Measurements from ENCODE around the gene NTM.

NTM gene

GRCh38 chr11:131598305-131598704, 227.9 kb downstream of the NTM start:
- TF ChIP-seq EZH2 (IDR thresholded peaks at IDR 0.05; ENCODE audit: borderline replicate concordance, low read length): no peak
- TF ChIP-seq CTCF (IDR thresholded peaks at IDR 0.05; ENCODE audit: low read length): no peak

GRCh38 chr11:131599285-131599684, 228.9 kb downstream of the NTM start:
- no peaks in the 10 kb centered on the region for H3F3A ChIP-seq (ENCODE audit: insufficient read depth, low read length)
- H3K4me2 ChIP-seq (ENCODE audit: low read length): no peak overlapping the region
- no peak overlapping the region for H3K9ac ChIP-seq (ENCODE audit: low read length)
- no peaks in the 10 kb centered on the region for H3K4me1 ChIP-seq (ENCODE audit: insufficient read depth, low read length, severe bottlenecking)
- no peak overlapping the region for H2AFZ ChIP-seq (ENCODE audit: low read length)
- H3K27ac ChIP-seq (ENCODE audit: low read depth, low read length, poor library complexity, severe bottlenecking): no peak overlapping the region
- H3K4me3 ChIP-seq (ENCODE audit: low read depth, low read length, poor library complexity, severe bottlenecking): no peak overlapping the region
- no peaks in the 10 kb centered on the region for H4K20me1 ChIP-seq (ENCODE audit: insufficient read depth, low read length)
- no peaks in the 10 kb centered on the region for H3K9me3 ChIP-seq (ENCODE audit: low read length)
- no peaks in the 10 kb centered on the region for H3K36me3 ChIP-seq (ENCODE audit: insufficient read depth, low read length)
- TF ChIP-seq CTCF (IDR thresholded peaks at IDR 0.05; ENCODE audit: low read length) (no peak), EZH2 (IDR thresholded peaks at IDR 0.05; ENCODE audit: borderline replicate concordance, low read length) (no peak)
- H3K27me3 ChIP-seq (ENCODE audit: insufficient read depth, low read length): no peaks in the 10 kb centered on the region
- no peaks in the 10 kb centered on the region for H3K9me2 ChIP-seq (ENCODE audit: low read depth, low read length)
- no peaks in the 10 kb centered on the region for H3K79me2 ChIP-seq (ENCODE audit: insufficient read depth, low read length)

More at GRCh38 chr11:131598305-131598704, 227.9 kb downstream of the NTM start:
- no peaks in the 10 kb centered on the region for H3K36me3 ChIP-seq (ENCODE audit: insufficient read depth, low read length)
- no peak overlapping the region for H3K4me3 ChIP-seq (ENCODE audit: low read depth, low read length, poor library complexity, severe bottlenecking)
- H2AFZ ChIP-seq (ENCODE audit: low read length): no peak overlapping the region
- H3K9ac ChIP-seq (ENCODE audit: low read length): no peak overlapping the region
- H3K4me2 ChIP-seq (ENCODE audit: low read length): no peak overlapping the region
- H3K27ac ChIP-seq (ENCODE audit: low read depth, low read length, poor library complexity, severe bottlenecking): no peak overlapping the region
- no peaks in the 10 kb centered on the region for H3K27me3 ChIP-seq (ENCODE audit: insufficient read depth, low read length)
- no peaks in the 10 kb centered on the region for H3K4me1 ChIP-seq (ENCODE audit: insufficient read depth, low read length, severe bottlenecking)
- no peaks in the 10 kb centered on the region for H4K20me1 ChIP-seq (ENCODE audit: insufficient read depth, low read length)
- no peaks in the 10 kb centered on the region for H3F3A ChIP-seq (ENCODE audit: insufficient read depth, low read length)
- H3K79me2 ChIP-seq (ENCODE audit: insufficient read depth, low read length): no peaks in the 10 kb centered on the region
- no peaks in the 10 kb centered on the region for H3K9me3 ChIP-seq (ENCODE audit: low read length)
- H3K9me2 ChIP-seq (ENCODE audit: low read depth, low read length): no peaks in the 10 kb centered on the region

GRCh38 chr11:131600628-131601027, 230.2 kb downstream of the NTM start:
- H3K4me1 ChIP-seq (ENCODE audit: insufficient read depth, low read length, severe bottlenecking): no peaks in the 10 kb centered on the region

More at GRCh38 chr11:131600628-131601027, 230.2 kb downstream of the NTM start:
- Histone ChIP-seq H3F3A (ENCODE audit: insufficient read depth, low read length) (no peaks in the 10 kb centered on the region), H3K79me2 (ENCODE audit: insufficient read depth, low read length) (no peaks in the 10 kb centered on the region), H3K9ac (ENCODE audit: low read length) (no peak overlapping the region), H3K9me2 (ENCODE audit: low read depth, low read length) (no peaks in the 10 kb centered on the region), H4K20me1 (ENCODE audit: insufficient read depth, low read length) (no peaks in the 10 kb centered on the region), H3K27me3 (ENCODE audit: insufficient read depth, low read length) (no peaks in the 10 kb centered on the region), H3K27ac (ENCODE audit: low read depth, low read length, poor library complexity, severe bottlenecking) (no peak overlapping the region), H3K9me3 (ENCODE audit: low read length) (no peaks in the 10 kb centered on the region), H3K4me2 (ENCODE audit: low read length) (no peak overlapping the region), H3K36me3 (ENCODE audit: insufficient read depth, low read length) (no peaks in the 10 kb centered on the region), H2AFZ (ENCODE audit: low read length) (no peak overlapping the region), H3K4me3 (ENCODE audit: low read depth, low read length, poor library complexity, severe bottlenecking) (no peak overlapping the region)
- TF ChIP-seq CTCF (IDR thresholded peaks at IDR 0.05; ENCODE audit: low read length) (no peak), EZH2 (IDR thresholded peaks at IDR 0.05; ENCODE audit: borderline replicate concordance, low read length) (no peak)

All from OCI-LY1 (cell line).